GM12878 (cell line): ENCODE results near the gene MGAT5. TPM values are rescaled to one million over a fixed set of nuclear protein-coding genes. Genes with fewer than 3 reads are reported as not detected.

Source experiments
- ATAC-seq: fragments of 200-7000 bp; cut with Tn5 transposase; 3 replicates; pipeline ENCODE4 v1.9.1; 2020; ENCODE audit warnings: mild to moderate bottlenecking, moderate library complexity
- BruUV-seq: library from RNA; stranded (reverse); fragments of 400-500 nt; replicated peaks from 2 replicates; lab custom pipeline; 2021; lab: Mats Ljungman, UMichigan
- CTCF ChIA-PET: fragments of 300-600 bp; sonication (Branson Sonifier 250); formaldehyde crosslinking; extraction: SDS; loops from one replicate; lab custom pipeline; 2021; ENCODE audit warnings: inconsistent platforms; lab: Yijun Ruan, JAX
- POLR2A ChIA-PET: fragments of 350-600 bp; formaldehyde crosslinking; extraction: SDS; loops from one replicate; lab custom pipeline; 2021; ENCODE audit warnings: inconsistent platforms; lab: Charles Lee
- RAD21 ChIA-PET: fragments of 300-600 bp; sonication (Branson Sonifier 250); formaldehyde crosslinking; loops from one replicate; lab custom pipeline; 2023; ENCODE audit warnings: antibody characterized with exemption; ENCODE audit not compliant: unreplicated experiment; lab: Charles Lee
- SMC1A ChIA-PET: fragments of 300-600 bp; sonication (Branson Sonifier 250); formaldehyde crosslinking; loops from one replicate; lab custom pipeline; 2023; ENCODE audit not compliant: unreplicated experiment, uncharacterized antibody; lab: Charles Lee
- DNase-seq: peaks from one replicate; pipeline ENCODE4 v3.0.0-alpha.2; 2011; ENCODE audit warnings: low read depth, low spot score
- FAIRE-seq: peaks from 3 replicates; lab custom pipeline; 2011; peaks lifted over from hg19 to GRCh38; lab: Jason Lieb, UNC
- H2AFZ ChIP-seq: 2 replicates; pipeline ENCODE4 v1.6.0; 2011; ENCODE audit warnings: low read depth, low read length, control low read depth; ENCODE audit not compliant: control insufficient read depth
- H3K27ac ChIP-seq: 2 replicates; pipeline ENCODE4 v1.5.1; 2011; ENCODE audit warnings: control low read depth; ENCODE audit not compliant: control insufficient read depth, insufficient read depth
- H3K27me3 ChIP-seq, 2 experiments: replicated peaks in 1 of 2; 2 replicates each; pipeline versions ENCODE4 v1.6.0 to v1.6.1; 2011; ENCODE audit warnings: low read length in 1 of 2; ENCODE audit not compliant: control insufficient read depth in 2 of 2, insufficient read depth in 2 of 2
- H3K36me3 ChIP-seq, 2 experiments: 2 replicates each; pipeline ENCODE4 v1.5.1; 2011; ENCODE audit warnings: low read length in 1 of 2; ENCODE audit not compliant: control insufficient read depth in 2 of 2, insufficient read depth in 2 of 2
- H3K4me1 ChIP-seq: 2 replicates; pipeline ENCODE4 v1.6.1; 2011; ENCODE audit warnings: mild to moderate bottlenecking, low read length, moderate library complexity, mixed read lengths; ENCODE audit not compliant: control insufficient read depth, insufficient read depth
- H3K4me2 ChIP-seq: 2 replicates; pipeline ENCODE4 v1.6.0; 2011; ENCODE audit warnings: control low read depth; ENCODE audit not compliant: control insufficient read depth, insufficient read depth
- H3K4me3 ChIP-seq: fragments of 200-600 bp; sonication (generic); 2 replicates; pipeline ENCODE4 v1.5.1; 2016
- H3K79me2 ChIP-seq: 2 replicates; pipeline ENCODE4 v1.6.0; 2011; ENCODE audit warnings: low read length; ENCODE audit not compliant: control insufficient read depth, insufficient read depth
- H3K9ac ChIP-seq: 2 replicates; pipeline ENCODE4 v1.8.0; 2011; ENCODE audit warnings: low read length, control low read depth, mixed read lengths; ENCODE audit not compliant: control insufficient read depth, insufficient read depth
- H3K9me3 ChIP-seq: replicated peaks from 3 replicates; pipeline ENCODE4 v1.5.1; 2011; ENCODE audit warnings: mild to moderate bottlenecking, low read length; ENCODE audit not compliant: control insufficient read depth, insufficient read depth
- H4K20me1 ChIP-seq: 2 replicates; pipeline ENCODE4 v1.6.0; 2011; ENCODE audit not compliant: control insufficient read depth, insufficient read depth
- ETV6 ChIP-seq, 2 experiments: fragments of 450-650 bp in 1 of 2; IDR thresholded peaks in 1 of 2; conservative IDR thresholded peaks in 1 of 2; 2 replicates each; pipeline ENCODE4 v1.6.1; 2014; ENCODE audit warnings: antibody characterized with exemption in 1 of 2, borderline replicate concordance in 1 of 2, low read depth in 1 of 2, mild to moderate bottlenecking in 1 of 2, moderate library complexity in 1 of 2
- RUNX3 ChIP-seq: IDR thresholded peaks from 2 replicates; pipeline ENCODE4 v1.6.1; 2012; ENCODE audit warnings: low read length, inconsistent platforms
- WGBS: methylation state at CpG from one replicate; pipeline ENCODE4 v1.1.6; 2016; ENCODE audit warnings: low lambda C conversion rate; ENCODE audit not compliant: insufficient replicate concordance, insufficient coverage; ENCODE audit errors: missing lambda C conversion rate; 5-methylcytosine and 5-hydroxymethylcytosine counted together
- in situ Hi-C: fragments of 300-500 bp; cut with MboI; formaldehyde crosslinking; loops from 9 replicates; pipeline ENCODE4 v1.14.3; 2018; ENCODE audit warnings: mixed read lengths
- intact Hi-C: fragments of 100-400 bp; cut with micrococcal nuclease; formaldehyde crosslinking; loops from one replicate; pipeline ENCODE4 v1.14.2; 2022; ENCODE audit not compliant: unreplicated experiment
- polyA plus RNA-seq, 11 experiments: library from polyadenylated mRNA; depleted of rRNA in 4 of 11; unstranded in 6 of 11; stranded (reverse) in 5 of 11; fragments of >200 nt; fragmentation: Nextera tagmentation in 4 of 11; fragmentation: Illumina TruSeq in 1 of 11; extraction: Ambion mirVana in 4 of 11; extraction: Trizol in 1 of 11; gene quantifications; 1 replicate in 1 of 11; 2 replicates in 10 of 11; pipeline versions ENCODE4 v1.2.1 to v1.2.3, GENCODE V29; 2011 to 2016; ENCODE audit warnings: inconsistent platforms in 2 of 11, missing spikeins in 2 of 11, low read depth in 1 of 11
- total RNA-seq, 4 experiments: library from RNA; depleted of rRNA in 3 of 4; stranded (reverse); fragments of >200 nt in 3 of 4; fragmentation: Illumina TruSeq in 1 of 4; extraction: Trizol in 1 of 4; gene quantifications; 2 replicates each; pipeline versions ENCODE4 v1.2.1 to v1.2.3, GENCODE V29; 2013 to 2021
- TF ChIP-seq, protein P1 (sequence below): fragments of 150-350 bp; IDR thresholded peaks from 2 replicates; pipeline ENCODE4 v1.6.1; 2016; ENCODE audit warnings: low read depth, low read length

The MGAT5 gene
- total and polyA plus RNA-seq, 10 of the 15 experiments (the other 5 are each of a cell fraction or from before 2014, with no cell fraction given) = 4.9 to 104 (median 36.2) TPM

DNA sequence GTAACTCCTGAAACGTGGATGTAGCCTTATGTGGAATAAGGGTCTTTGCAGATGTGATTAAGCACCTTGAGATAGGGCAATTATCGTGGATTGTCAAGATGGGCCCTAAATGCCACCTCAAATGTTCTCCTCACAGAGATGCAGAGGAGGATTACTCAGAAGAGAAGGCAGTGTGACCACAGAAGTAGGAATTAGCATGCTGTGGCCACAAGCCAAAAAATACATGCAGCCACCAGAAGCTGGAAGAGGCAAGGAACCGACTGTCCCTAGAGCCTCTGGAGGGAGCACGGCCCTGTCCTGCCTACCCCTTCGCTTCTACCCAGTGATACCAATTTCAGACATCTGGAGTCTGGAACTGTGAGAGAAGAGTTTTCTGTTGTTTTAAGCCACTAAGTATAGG lies 47.3 kb upstream of the MGAT5 start:
- H3K9me3 ChIP-seq = no peaks in the 10 kb centered on the region
- no peak overlapping the region for H3K4me3 ChIP-seq
- POLR2A ChIA-PET = interaction anchor here (1.0 to 1.3 kb wide), 3 partner anchors 10 to 88 kb away, joined by 3 to 4 read pairs (median 4); no protein-coding TSS in a partner anchor
- H3K9ac ChIP-seq = no peak overlapping the region
- FAIRE-seq (no peak), ATAC-seq (peak; percentile 9), DNase-seq (no peak)
- no peak overlapping the region for H3K4me2 ChIP-seq
- intact Hi-C loops = loop anchor here (5.0 kb wide), 2 partner anchors 89 to 319 kb away; no protein-coding TSS in a partner anchor
- no peak overlapping the region for H2AFZ ChIP-seq
- no peak overlapping the region for H3K27ac ChIP-seq
- peaks cover 58% of the 10 kb centered on the region for H3K79me2 ChIP-seq
- RAD21 ChIA-PET = interaction anchor here (0.7 to 4.7 kb wide), 11 partner anchors 8 to 206 kb away, joined by 3 to 86 read pairs (median 8); no protein-coding TSS in a partner anchor
- H4K20me1 ChIP-seq = no peaks in the 10 kb centered on the region
- 94% methylated on average over 5 of the region's 5 CpGs for WGBS
- in situ Hi-C loops = loop anchor here (5.0 to 10.0 kb wide), 2 partner anchors 89 to 312 kb away; no protein-coding TSS in a partner anchor
- CTCF ChIA-PET = interaction anchor here (0.9 to 7.7 kb wide), 21 partner anchors 9 to 321 kb away, joined by 3 to 164 read pairs (median 6); no protein-coding TSS in a partner anchor
- peaks cover 30% of the 10 kb centered on the region for H3K4me1 ChIP-seq
- BruUV-seq = no TSS peak
- no peaks in the 10 kb centered on the region for H3K27me3 ChIP-seq
- no peaks in the 10 kb centered on the region for H3K36me3 ChIP-seq
- TF ChIP-seq, protein P1, sequence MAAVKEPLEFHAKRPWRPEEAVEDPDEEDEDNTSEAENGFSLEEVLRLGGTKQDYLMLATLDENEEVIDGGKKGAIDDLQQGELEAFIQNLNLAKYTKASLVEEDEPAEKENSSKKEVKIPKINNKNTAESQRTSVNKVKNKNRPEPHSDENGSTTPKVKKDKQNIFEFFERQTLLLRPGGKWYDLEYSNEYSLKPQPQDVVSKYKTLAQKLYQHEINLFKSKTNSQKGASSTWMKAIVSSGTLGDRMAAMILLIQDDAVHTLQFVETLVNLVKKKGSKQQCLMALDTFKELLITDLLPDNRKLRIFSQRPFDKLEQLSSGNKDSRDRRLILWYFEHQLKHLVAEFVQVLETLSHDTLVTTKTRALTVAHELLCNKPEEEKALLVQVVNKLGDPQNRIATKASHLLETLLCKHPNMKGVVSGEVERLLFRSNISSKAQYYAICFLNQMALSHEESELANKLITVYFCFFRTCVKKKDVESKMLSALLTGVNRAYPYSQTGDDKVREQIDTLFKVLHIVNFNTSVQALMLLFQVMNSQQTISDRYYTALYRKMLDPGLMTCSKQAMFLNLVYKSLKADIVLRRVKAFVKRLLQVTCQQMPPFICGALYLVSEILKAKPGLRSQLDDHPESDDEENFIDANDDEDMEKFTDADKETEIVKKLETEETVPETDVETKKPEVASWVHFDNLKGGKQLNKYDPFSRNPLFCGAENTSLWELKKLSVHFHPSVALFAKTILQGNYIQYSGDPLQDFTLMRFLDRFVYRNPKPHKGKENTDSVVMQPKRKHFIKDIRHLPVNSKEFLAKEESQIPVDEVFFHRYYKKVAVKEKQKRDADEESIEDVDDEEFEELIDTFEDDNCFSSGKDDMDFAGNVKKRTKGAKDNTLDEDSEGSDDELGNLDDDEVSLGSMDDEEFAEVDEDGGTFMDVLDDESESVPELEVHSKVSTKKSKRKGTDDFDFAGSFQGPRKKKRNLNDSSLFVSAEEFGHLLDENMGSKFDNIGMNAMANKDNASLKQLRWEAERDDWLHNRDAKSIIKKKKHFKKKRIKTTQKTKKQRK = no peak
- TF ChIP-seq RUNX3 (peak; percentile 61), ETV6 (conservative IDR thresholded peaks at IDR 0.05 in 1 of 2, IDR thresholded peaks at IDR 0.05 in 1 of 2; ENCODE audit: borderline replicate concordance in 1 of 2, low read depth in 1 of 2) (0 out of 4 replicates have a peak, but pooled peaks of 1 of the 2 experiments have one; percentile 5)
- SMC1A ChIA-PET = interaction anchor here (0.7 to 5.3 kb wide), 19 partner anchors 8 to 322 kb away, joined by 3 to 84 read pairs (median 6); no protein-coding TSS in a partner anchor
